NB4 (cell line): ENCODE measurements around the gene C9.

Experiments
- MYC ChIP-seq: IDR thresholded peaks from 2 replicates; pipeline ENCODE4 v1.6.1; 2011; ENCODE audit warnings: low read depth, low read length
- POLR2A ChIP-seq: IDR thresholded peaks from 2 replicates; pipeline ENCODE4 v1.6.1; 2011; ENCODE audit warnings: mild to moderate bottlenecking; ENCODE audit not compliant: insufficient read length; ENCODE audit errors: extremely low read depth
- TF ChIP-seq, protein P1 (sequence below): IDR thresholded peaks from one replicate; pipeline ENCODE4 v1.5.1; 2012; ENCODE audit warnings: low read depth, low read length
- TF ChIP-seq, protein P2 (sequence below): IDR thresholded peaks from 2 replicates; pipeline ENCODE4 v1.6.1; 2011; ENCODE audit warnings: low read depth, low read length

DNA sequence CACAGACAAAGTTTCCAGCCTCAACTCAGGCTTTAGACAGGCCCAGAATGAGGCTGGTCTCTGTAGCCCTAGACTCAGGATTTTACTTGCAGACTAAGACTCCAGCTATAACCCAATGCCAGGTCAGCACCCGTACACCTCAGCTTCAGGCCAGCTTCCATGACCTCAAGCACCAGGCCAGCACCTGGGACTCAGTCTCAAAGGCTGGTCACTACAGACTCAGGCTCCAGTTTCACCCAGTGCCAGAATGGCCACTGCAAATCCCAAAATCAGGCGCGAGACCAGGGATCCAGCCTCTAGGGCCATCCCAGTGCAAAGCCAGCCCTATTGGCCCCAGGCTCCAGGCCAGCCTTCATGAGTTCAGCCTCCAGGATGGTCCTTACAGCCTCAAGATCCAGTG is 44.9 kb downstream of the C9 start:
- TF ChIP-seq, protein P1, sequence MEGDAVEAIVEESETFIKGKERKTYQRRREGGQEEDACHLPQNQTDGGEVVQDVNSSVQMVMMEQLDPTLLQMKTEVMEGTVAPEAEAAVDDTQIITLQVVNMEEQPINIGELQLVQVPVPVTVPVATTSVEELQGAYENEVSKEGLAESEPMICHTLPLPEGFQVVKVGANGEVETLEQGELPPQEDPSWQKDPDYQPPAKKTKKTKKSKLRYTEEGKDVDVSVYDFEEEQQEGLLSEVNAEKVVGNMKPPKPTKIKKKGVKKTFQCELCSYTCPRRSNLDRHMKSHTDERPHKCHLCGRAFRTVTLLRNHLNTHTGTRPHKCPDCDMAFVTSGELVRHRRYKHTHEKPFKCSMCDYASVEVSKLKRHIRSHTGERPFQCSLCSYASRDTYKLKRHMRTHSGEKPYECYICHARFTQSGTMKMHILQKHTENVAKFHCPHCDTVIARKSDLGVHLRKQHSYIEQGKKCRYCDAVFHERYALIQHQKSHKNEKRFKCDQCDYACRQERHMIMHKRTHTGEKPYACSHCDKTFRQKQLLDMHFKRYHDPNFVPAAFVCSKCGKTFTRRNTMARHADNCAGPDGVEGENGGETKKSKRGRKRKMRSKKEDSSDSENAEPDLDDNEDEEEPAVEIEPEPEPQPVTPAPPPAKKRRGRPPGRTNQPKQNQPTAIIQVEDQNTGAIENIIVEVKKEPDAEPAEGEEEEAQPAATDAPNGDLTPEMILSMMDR, result no peak
- TF ChIP-seq POLR2A (no peak), MYC (no peak)
- TF ChIP-seq, protein P2, sequence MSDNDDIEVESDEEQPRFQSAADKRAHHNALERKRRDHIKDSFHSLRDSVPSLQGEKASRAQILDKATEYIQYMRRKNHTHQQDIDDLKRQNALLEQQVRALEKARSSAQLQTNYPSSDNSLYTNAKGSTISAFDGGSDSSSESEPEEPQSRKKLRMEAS, result no peak
